HG03469 (cell line): ENCODE measurements around the gene ACTA2.
A peak's percentile ranks its signal among the peaks of the same experiment; 100 is the strongest.

Experiments
- ATAC-seq: cut with Tn5 transposase; IDR thresholded peaks from one replicate; pipeline ENCODE4 v1.9.1; 2021; ENCODE audit warnings: mild to moderate bottlenecking, moderate library complexity, moderate number of reproducible peaks; ENCODE audit not compliant: unreplicated experiment

ACTA2 gene

DNA sequence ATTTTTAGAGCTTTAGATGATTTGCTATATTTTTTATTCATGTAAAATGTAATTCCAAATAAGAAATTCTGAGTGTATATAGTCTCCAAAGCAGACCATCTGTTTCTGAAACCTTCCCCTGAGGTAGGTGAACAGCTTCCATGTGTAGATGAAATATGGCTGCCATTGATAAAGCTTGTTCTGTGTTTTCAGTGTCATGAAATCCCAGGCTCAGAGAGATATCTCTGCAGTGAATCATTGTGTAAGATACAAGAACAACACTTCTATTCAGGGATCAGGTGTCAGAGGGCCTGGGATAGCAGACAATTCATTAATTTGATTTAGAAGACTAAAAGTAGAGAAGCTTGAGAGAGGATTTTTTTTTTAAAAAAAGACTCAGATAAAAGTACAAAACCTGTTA lies 29.1 kb downstream of the ACTA2 start:
- ATAC-seq, result no peak

- ATAC-seq, result no peak
These were observed 30.5 kb downstream of the ACTA2 start for GRCh38 chr10:88922041-88922440.

DNA sequence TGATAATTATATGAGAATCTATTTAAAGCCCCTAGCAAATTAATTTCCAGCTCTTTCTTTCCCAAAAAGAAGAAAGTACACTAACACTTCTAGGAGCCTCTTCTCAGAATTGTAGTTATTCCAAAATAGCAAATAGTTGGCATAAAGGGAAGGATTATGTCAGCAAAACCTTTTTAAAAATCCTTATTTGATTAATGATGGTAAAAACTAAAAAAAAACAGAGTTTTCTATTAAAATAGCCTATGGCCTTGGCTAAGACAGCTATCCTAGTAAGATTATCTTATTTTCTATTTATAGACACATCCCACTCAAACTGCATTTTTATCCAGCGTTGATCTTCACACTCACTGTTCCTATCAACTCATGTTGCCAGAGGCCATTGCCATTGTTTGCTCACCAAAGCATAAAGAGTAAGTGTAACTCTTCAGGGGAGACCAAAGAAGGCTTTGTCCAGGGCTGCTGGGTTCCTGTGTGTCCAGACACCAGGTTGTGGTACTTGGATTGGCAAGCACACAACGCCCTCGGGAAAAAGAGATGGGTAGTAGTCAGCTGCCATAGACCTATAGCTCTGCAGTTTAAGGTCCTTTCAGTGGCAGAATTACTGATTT lies 31.5 kb downstream of the ACTA2 start:
- ATAC-seq, result no peak

- ATAC-seq, result no peak
These were observed 32.4 kb downstream of the ACTA2 start for GRCh38 chr10:88920198-88920597.

DNA sequence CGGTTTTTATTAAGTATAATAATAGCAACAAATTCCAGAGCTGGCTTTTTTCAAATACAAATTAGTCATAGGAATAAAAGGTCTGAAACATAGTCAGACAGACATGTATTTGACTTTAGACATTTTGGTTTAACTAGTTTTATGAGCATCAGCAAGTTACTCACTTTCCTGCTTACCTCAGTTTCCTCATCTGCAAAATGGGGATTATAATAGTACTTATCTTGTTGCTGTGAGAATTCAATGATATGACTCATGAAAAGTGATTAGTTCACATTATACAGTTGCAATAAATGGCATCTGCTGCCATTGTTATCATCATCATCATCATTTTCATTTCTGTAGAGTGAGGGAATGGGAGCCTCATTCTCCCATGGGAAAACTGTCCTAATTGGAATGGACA lies 33.5 kb downstream of the ACTA2 start:
- no peak for ATAC-seq

DNA sequence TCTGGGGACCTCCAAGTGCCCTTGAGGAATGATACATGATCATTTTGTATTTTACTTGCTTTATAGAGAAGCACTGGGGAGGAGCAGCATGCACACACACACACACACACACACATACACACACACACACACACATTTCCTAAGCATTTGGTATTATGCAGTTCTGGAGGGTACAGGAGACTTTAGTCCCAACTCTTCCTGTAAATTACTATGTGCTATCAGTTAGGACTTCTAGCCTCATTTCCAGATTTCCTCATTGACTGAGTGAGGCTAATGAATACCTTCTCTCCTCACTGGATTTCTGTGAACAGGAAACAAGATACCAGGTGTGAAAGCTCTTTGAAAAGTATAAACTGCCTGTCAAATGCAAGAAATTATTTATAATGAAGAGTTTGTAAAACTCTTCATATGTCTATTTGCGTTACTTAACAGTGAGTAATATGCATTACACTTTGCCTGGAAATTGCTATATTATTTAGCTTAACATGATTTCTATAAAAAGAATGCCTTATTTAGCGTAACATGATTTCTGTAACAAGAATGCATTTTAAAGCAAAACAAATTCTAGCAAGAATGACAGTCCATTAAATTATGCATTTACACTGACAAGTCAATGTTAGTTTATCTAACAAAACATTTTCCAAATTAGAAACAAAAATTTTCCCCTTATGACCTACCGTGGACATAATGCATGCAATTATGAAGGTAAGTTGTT lies 34.2 kb downstream of the ACTA2 start:
- no peak for ATAC-seq

DNA sequence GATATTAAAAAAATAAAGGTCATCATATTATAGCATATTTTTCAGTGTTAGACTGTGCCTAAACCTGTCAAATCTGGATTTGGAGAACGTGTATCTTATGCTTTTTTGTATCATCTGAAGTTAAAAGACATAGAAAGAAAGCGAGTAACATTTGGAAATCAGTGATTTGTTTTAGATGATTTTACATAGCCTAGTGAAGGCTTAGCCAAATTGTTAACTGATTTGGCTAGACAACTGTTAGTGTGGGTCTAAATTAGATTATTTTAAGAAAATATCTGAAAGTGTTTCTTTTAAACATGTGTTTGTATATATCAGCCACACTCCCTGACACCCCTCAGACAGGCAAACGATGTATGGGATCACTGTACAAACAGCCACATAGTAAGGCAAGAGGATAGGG lies 35.6 kb downstream of the ACTA2 start:
- ATAC-seq, result no peak

DNA sequence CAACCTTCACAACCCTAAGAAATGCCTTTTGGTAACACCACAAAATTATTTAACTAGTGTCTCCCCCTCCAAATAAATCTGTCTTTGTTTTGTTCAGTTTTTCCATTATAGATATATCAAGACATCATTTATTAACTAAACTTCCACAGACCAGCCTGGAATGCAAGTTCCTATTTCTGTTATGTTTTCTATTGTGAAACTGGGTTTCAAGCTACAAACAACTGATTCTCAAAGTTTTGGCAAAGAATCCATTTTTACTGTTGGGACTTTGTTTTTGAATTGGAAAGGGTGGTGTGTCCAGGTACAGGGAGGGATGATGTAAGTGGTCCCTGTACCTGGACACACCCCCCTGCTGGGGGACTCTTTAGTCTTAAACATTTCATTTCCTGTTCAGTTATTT lies 36.3 kb downstream of the ACTA2 start:
- no peak for ATAC-seq

DNA sequence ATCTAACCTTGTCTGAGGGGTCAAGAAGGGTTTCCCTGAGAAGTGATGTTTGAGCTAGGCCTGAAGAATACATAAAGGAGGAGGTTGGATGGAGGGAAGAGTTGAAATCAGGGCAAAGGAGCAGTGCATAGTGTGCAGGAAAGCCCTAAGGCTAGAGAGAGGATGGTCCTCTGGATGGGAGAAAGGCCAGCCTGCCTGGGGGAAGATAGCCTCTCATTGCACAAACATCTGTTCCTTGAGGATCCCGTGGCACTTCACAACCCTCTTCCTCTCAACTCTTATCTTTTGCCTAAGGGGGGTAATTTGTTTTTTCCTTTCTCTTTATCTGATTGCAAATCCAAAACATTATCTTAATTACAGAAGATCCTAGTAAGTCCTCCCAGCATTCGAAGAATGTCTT lies 36.8 kb downstream of the ACTA2 start:
- no peak for ATAC-seq

DNA sequence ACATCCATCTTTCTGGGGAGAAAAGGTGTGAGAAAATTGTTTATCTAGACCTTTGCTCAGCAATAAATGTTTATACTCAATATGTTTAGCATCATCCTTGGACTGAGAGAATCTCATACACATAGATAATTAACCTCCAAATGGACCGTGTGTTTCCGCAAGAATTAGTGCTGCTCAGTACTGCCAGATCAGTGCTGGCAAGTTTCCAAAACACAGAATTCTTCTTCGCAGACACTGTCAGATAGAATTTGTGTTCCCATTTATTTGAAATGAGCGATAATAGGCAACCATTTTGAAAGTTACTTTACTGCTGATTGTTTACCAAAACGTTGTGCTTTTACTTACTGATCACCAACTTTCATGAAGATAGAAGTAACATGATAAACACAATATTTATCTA lies 38.8 kb downstream of the ACTA2 start:
- no peak for ATAC-seq

GRCh38 chr10:88913127-88913526 lies 39.4 kb downstream of the ACTA2 start:
- no peak for ATAC-seq

DNA sequence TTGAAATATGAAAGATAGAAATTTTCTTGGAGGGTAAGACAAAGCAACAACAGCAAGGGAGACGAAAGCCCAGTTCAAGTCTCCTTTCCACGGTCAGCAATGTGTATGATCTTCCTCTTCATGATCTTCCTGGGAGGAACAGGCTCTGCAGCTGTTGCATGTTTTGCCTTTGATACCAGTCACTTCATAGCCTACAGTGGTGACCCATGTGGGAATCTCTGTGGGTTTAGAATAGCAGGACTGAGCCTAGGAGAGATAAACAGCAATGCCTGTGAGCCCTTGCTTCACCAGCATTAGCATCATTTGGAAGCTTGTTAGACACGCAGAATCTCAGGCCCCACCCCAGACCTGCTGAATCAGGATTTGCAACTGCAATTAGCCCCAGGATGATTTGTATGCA lies 40.7 kb downstream of the ACTA2 start:
- no peak for ATAC-seq

- no peak for ATAC-seq
These were observed 41.5 kb downstream of the ACTA2 start for GRCh38 chr10:88911116-88911515.

GRCh38 chr10:88908194-88908593 lies 44.4 kb downstream of the ACTA2 start:
- no peak for ATAC-seq

DNA sequence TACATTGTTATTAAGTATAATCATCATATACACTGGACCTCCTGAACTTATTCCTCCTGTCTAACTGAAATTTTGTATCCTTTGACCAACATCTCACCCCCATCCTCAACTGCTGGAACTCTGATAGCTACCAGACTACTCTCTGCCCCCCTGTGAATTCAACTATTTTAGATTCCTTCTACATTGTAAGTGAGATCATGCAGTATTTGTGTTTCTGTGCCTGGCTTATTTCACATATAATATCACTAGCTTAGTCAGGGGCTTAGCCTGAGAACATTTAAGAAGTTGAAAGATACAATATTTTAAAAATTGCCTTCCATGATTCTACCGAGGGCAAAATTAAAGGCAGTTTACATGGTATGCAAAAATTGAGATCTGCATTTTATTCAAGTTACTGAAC lies 45.7 kb downstream of the ACTA2 start:
- no peak for ATAC-seq

DNA sequence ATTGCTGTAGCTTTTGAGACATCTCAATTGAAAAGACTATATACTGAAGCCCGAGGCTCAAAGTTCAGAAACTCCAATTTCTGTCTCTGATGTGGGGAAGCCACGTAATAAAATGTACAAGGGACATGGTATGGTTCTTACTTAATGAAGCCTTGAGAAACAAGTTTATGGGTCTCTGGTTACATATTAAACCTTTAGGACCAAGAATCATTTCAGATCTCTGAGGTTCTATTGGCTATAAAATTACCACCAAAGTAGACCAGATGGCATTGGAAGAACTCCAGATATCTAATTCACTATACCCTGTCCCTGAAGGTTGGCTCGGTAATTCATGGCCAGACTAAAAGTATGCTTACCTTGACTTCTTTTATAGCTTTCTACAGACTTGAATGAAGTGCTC lies 48.9 kb downstream of the ACTA2 start:
- ATAC-seq, result no peak

- ATAC-seq, result peak; percentile 30
These were observed 50.4 kb downstream of the ACTA2 start for GRCh38 chr10:88901984-88902789.

DNA sequence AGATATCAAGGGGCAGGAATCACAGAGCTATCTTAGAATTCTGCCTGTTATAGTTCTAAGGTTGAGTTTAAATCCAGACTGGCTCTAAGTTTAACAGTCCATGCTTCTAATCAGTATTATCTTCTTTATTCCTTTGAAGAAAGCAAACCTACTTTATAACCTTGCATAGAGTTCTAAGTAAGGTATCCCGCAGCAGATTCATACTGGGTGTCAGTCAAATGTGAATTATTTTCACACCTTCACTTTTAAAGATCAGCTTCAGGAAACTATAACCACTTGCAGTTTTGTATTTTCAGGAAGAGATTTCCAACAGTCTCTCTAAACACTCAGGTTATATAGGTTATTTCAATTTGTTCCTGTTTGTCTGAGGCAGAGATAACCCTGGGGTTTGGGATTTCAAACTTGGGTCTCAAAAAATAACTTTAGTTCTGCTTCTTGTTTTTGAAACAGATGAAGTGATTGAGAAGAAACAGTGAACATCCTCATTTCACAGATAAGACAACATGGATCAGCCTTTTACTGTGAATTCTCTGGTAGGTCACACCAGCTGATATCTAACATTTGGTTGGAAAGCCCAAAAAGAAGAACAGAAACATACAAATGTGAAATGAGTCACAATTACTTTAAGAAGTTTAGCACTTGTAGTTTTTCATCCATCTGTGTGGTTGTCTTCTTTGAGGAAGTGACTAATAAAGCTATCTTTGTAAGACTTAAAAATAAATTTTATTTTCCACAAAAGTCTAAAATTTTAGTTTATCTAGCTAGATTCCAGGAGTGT lies 51.2 kb downstream of the ACTA2 start:
- ATAC-seq, result peak; percentile 76

DNA sequence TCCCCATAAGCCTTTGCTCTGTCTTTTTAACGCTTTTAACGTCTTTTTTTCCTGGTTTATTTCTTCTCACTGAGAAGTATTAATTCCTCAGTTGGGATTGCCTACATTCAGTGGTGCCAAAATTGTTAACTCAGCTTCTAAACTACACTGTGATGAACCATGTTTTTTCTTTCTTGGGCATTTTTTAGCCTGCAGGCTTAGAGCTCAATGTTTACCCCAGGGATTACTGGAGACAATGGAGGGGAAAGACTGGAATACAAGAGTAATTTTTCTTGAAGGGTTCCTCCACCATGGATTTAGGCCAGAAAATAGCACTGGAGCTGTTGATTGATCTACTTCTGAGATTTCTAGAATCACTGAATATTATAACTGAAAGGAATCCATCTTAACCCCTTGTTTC lies 52.7 kb downstream of the ACTA2 start:
- ATAC-seq, result no peak

GRCh38 chr10:88898727-88899126 lies 53.8 kb downstream of the ACTA2 start:
- no peak for ATAC-seq
